Psoas muscle (tissue), 8 donors: ENCODE data around the gene ELF2. TPM values are rescaled to one million over a fixed set of nuclear protein-coding genes. Genes with fewer than 3 reads are reported as not detected.
"Not testable (repeated sequence)": the region's sequence is repeated elsewhere in the genome, so short reads cannot be mapped to it uniquely, and the experiment has no call there.

Experiments used
- ATAC-seq, 4 donors: fragments of 200-7000 bp; cut with Tn5 transposase; one replicate each; pipeline ENCODE4 v1.9.1; 2020; ENCODE audit warnings: moderate library complexity in 3 of 4, mild to moderate bottlenecking in 2 of 4
- DNase-seq, 2 donors: peaks; one replicate each; pipeline ENCODE4 v3.0.0-alpha.2; 2020
- H3K27ac ChIP-seq: fragments of 200-600 bp; one replicate; pipeline ENCODE4 v1.8.0; 2022
- H3K27me3 ChIP-seq, 3 donors: fragments of 200-600 bp in 1 of 3; one replicate each; pipeline versions ENCODE4 v1.6.1 to v1.8.0; 2013 to 2022; ENCODE audit warnings: low read length in 2 of 3, mild to moderate bottlenecking in 2 of 3, moderate library complexity in 1 of 3; ENCODE audit not compliant: insufficient read depth in 3 of 3
- H3K36me3 ChIP-seq, 2 donors: fragments of 200-600 bp in 1 of 2; one replicate each; pipeline versions ENCODE4 v1.6.1 to v1.8.0; 2013 to 2022; ENCODE audit warnings: low read depth in 1 of 2, mild to moderate bottlenecking in 1 of 2, moderate library complexity in 1 of 2; ENCODE audit not compliant: insufficient read depth in 1 of 2
- H3K4me1 ChIP-seq: fragments of 200-600 bp; one replicate; pipeline ENCODE4 v1.8.0; 2022
- H3K4me3 ChIP-seq: fragments of 200-600 bp; one replicate; pipeline ENCODE4 v1.8.0; 2022; ENCODE audit warnings: mild to moderate bottlenecking
- H3K9me3 ChIP-seq: fragments of 200-600 bp; one replicate; pipeline ENCODE4 v1.8.0; 2022
- CTCF ChIP-seq: fragments of 200-600 bp; IDR thresholded peaks from one replicate; pipeline ENCODE4 v1.8.0; 2022; ENCODE audit warnings: antibody characterized with exemption
- WGBS, 3 donors: extraction: QIAGEN DNeasy Blood & Tissue Kit; methylation state at CpG; one replicate each; pipeline versions ENCODE4 v1.1.6 to v1.1.7; 2013; 5-methylcytosine and 5-hydroxymethylcytosine counted together
- intact Hi-C, 2 donors: fragments of 100-400 bp; cut with DNase I; formaldehyde crosslinking; loops; one replicate each; pipeline versions ENCODE4 v1.11.0 to v1.14.2; 2022
- polyA plus RNA-seq, 3 donors: library from polyadenylated mRNA; stranded (reverse); fragments of 200-250 nt; gene quantifications; one replicate each; pipeline ENCODE4 v1.2.3, GENCODE V29; 2013
- total RNA-seq, 4 donors: library from RNA; stranded (reverse); fragmentation: NEBNext Ultra II Directional in 2 of 4; extraction: Animal tissue kit (Norgen Biotek cat#: 25700) in 2 of 4; gene quantifications; one replicate each; pipeline versions ENCODE4 v1.2.1 to v1.2.4, GENCODE V29; 2021 to 2023
- donor health status: healthy with polysubstance abuse.
- donor health status: DM: no; HTN: no; CAD: no; lungs with moderate emphysema.
- donor health status: Bipolar disorder and iron deficiency.
- donor health status: healthy.
- donor health status: DM: yes; HTN: yes; CAD: no.
- donor health status: DM: no; HTN: no; CAD: no.
- donor health status: DM: no; HTN: no; CAD: no.
- donor health status: DM: yes; HTN: yes; CAD: no.

The ELF2 gene
- total and polyA plus RNA-seq, 7 donors, result 10.3 to 31.7 (median 27.0) TPM

DNA sequence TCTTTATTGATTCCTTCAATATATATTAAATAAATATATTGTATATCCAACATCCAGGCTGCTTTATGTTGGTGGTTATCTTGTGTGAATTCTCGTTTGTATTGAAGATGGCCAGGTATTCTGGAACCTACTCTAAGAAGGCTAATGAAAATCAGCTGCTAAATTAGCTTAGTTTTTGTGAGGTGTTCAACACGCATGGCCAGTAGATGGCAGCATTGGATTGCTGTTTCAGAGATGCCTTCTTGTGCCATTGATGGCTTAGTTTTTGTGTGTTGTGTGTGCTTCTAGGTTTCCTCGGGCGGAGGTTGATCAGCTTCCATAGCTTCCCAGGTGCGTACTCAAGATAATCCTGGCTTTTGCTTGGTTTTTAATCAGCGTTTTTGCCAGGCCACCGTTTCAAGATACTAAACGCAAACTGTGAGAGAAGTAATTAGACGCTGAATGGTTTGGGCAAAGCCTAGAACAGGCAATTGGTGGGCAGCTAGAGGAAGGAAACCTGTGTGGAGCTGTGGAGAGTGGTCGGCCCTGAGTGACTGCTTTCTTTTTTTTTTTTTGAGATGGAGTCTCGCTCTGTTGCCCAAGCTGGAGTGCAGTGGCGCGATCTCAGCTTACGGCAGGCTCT, 146.3 kb downstream of the ELF2 start:
- H3K4me1 ChIP-seq, result peaks cover 28% of the 10 kb centered on the region
- peak overlapping the region; percentile 88 for H3K27ac ChIP-seq
- TF ChIP-seq CTCF, result peak; percentile 84
- intact Hi-C loops, result loop anchor here (2.0 to 10.0 kb wide), 6 partner anchors 52 to 504 kb away; partner anchors contain the start of gene ELF2 (in 1 of the 2)
- no peaks in the 10 kb centered on the region for H3K9me3 ChIP-seq
- H3K27me3 ChIP-seq, result no peaks in the 10 kb centered on the region
- peaks cover 0 to 5% of the 10 kb centered on the region in 2 donors for H3K36me3 ChIP-seq
- 35 to 48% (median 37%) methylated on average over 14 of the region's 14 CpGs for WGBS, 3 donors
- peak; percentile 51 to 66 for DNase-seq
- no peak overlapping the region for H3K4me3 ChIP-seq
- peak in 3 of 4 donors; percentile 47 to 65 (median 51) for ATAC-seq

DNA sequence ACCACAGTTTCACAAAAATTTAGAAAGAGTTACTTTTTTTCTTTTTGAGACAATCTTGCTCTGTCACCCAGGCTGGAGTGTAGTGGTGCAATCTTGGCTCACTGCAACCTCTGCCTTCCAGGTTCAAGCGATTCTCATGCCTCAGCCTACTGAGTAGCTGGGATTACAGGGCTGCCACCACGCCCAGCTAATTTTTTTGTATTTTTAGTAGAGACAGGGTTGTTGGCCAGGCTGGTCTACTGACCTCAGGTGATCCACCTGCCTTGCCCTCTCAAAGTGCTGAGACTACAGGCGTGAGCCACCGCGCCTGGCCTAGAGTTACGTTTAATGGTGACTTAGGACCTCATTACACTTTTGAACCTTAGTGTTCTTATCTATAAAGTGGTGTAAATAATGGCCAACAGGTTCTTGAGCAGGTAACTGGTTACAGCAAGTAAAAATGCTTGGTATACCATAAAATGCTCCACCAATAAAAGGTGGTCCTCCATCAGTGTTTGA, 147.1 kb downstream of the ELF2 start:
- not testable (repeated sequence) for H3K27me3 ChIP-seq, ATAC-seq, H3K36me3 ChIP-seq, DNase-seq, H3K9me3 ChIP-seq, H3K4me3 ChIP-seq
- intact Hi-C loops, result loop anchor here (2.0 to 10.0 kb wide), 6 partner anchors 52 to 505 kb away; partner anchors contain the start of gene ELF2 (in 1 of the 2)
- WGBS, 3 donors, result 44 to 68% (median 45%) methylated on average over 6 of the region's 6 CpGs
- H3K27ac ChIP-seq, result peak overlapping the region; percentile 88
- H3K4me1 ChIP-seq, result peaks cover 28% of the 10 kb centered on the region

DNA sequence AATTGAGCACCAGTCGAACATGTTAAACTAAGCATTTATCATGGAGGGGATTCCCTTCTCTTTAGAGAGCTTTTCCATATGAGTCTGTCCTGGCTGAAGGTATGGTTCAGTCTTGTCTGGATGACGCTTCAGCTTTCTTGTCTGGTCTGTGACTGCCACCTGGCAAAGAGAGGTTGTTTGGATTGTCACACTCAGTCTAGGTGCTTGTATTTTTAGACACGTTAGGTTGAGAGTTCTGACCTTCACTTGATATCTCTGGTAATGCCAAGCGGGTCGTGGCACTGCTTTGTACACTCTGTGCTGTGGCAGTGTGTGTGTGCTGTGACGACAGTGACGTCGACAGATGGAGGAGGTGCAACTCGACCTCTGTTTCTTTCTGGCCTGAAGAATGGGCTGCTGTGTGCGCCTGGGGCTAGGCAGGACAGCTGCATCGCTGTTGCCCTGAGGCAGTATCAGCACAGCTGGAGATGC, 148.8 kb downstream of the ELF2 start:
- H3K36me3 ChIP-seq, result peaks cover 0 to 5% of the 10 kb centered on the region in 2 donors
- peaks cover 28% of the 10 kb centered on the region for H3K4me1 ChIP-seq
- WGBS, 3 donors, result 22 to 49% (median 38%) methylated on average over 11 of the region's 11 CpGs
- H3K27me3 ChIP-seq, result no peaks in the 10 kb centered on the region
- peak; percentile 90 to 95 (median 93) for ATAC-seq
- H3K9me3 ChIP-seq, result no peaks in the 10 kb centered on the region
- H3K4me3 ChIP-seq, result peak overlapping the region; percentile 21
- peak; percentile 72 to 92 for DNase-seq
- H3K27ac ChIP-seq, result peak overlapping the region; percentile 88
- intact Hi-C loops, result no loop called here
- no peak for TF ChIP-seq CTCF

GRCh38 chr4:139027776-139028175, 149.2 kb downstream of the ELF2 start:
- no peak for TF ChIP-seq CTCF
- Histone ChIP-seq H3K27me3 (no peaks in the 10 kb centered on the region), H3K9me3 (no peaks in the 10 kb centered on the region), H3K4me3 (peak overlapping the region; percentile 21), H3K36me3 (peaks cover 0 to 4% of the 10 kb centered on the region in 2 donors), H3K4me1 (peaks cover 28% of the 10 kb centered on the region), H3K27ac (peak overlapping the region; percentile 88)
- no peak for DNase-seq
- peak; percentile 43 to 69 (median 60) for ATAC-seq
- WGBS, 3 donors, result 45 to 54% (median 52%) methylated on average over 5 of the region's 5 CpGs
- intact Hi-C loops, result no loop called here

- no peak for DNase-seq
- Histone ChIP-seq H3K27ac (peak overlapping the region; percentile 52), H3K9me3 (no peaks in the 10 kb centered on the region), H3K27me3 (no peaks in the 10 kb centered on the region), H3K4me3 (no peak overlapping the region), H3K36me3 (peaks cover 0 to under 1% of the 10 kb centered on the region in 2 donors), H3K4me1 (peaks cover 21% of the 10 kb centered on the region)
- ATAC-seq, result no peak
- intact Hi-C loops, result no loop called here
- 98 to 100% (median 100%) methylated on average over 1 of the region's 1 CpG for WGBS, 3 donors
- TF ChIP-seq CTCF, result no peak
Measured at GRCh38 chr4:139025841-139026240, 151.2 kb downstream of the ELF2 start.
